HL-60 (cell line): Measurements from ENCODE around the gene MON2.

Experiments
- POLR2AphosphoS5 ChIP-seq: IDR thresholded peaks from 2 replicates; pipeline ENCODE4 v1.6.1; 2012; ENCODE audit warnings: low read depth
- TF ChIP-seq, protein P1 (sequence below): IDR thresholded peaks from one replicate; pipeline ENCODE4 v1.5.1; 2011; ENCODE audit warnings: low read length, control low read depth, inconsistent platforms; ENCODE audit not compliant: insufficient read depth

DNA sequence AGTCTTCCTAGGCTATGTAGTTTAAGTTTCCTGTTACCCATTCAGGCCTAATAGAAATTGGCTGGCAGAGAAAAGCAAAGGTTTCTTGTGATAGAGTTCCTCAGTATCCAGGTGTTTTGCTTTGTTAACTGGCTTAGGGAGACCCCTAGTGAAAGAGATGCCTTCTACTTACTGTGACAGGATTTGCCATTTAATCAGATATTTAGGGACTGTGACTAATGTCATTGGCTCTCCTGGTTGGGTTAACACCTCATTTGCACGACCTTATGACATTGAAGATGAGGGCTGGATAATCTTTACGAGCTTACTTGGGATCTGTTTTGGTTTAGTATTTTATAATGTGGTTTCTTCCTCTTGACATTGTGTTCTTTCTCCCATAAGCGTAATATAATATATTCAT lies 5.8 kb downstream of the MON2 start:
- TF ChIP-seq, protein P1, sequence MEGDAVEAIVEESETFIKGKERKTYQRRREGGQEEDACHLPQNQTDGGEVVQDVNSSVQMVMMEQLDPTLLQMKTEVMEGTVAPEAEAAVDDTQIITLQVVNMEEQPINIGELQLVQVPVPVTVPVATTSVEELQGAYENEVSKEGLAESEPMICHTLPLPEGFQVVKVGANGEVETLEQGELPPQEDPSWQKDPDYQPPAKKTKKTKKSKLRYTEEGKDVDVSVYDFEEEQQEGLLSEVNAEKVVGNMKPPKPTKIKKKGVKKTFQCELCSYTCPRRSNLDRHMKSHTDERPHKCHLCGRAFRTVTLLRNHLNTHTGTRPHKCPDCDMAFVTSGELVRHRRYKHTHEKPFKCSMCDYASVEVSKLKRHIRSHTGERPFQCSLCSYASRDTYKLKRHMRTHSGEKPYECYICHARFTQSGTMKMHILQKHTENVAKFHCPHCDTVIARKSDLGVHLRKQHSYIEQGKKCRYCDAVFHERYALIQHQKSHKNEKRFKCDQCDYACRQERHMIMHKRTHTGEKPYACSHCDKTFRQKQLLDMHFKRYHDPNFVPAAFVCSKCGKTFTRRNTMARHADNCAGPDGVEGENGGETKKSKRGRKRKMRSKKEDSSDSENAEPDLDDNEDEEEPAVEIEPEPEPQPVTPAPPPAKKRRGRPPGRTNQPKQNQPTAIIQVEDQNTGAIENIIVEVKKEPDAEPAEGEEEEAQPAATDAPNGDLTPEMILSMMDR, result no peak
- TF ChIP-seq POLR2AphosphoS5, result no peak
